AG10803 (cell line): ENCODE measurements around the gene EYS.
"Not testable (repeated sequence)": the region's sequence is repeated elsewhere in the genome, so short reads cannot be mapped to it uniquely, and the experiment has no call there.

Source experiments
- DNase-seq: peaks from one replicate; pipeline ENCODE4 v3.0.0; 2010; ENCODE audit warnings: low read depth
- H3K4me3 ChIP-seq: 2 replicates; pipeline ENCODE4 v1.5.1; 2011; ENCODE audit warnings: mild to moderate bottlenecking, low read length, control low read depth
- TF ChIP-seq, protein P1 (sequence below): conservative IDR thresholded peaks from 2 replicates; pipeline ENCODE4 v1.5.1; 2011; ENCODE audit warnings: mild to moderate bottlenecking, low read length, control low read depth, inconsistent platforms

The EYS gene

DNA sequence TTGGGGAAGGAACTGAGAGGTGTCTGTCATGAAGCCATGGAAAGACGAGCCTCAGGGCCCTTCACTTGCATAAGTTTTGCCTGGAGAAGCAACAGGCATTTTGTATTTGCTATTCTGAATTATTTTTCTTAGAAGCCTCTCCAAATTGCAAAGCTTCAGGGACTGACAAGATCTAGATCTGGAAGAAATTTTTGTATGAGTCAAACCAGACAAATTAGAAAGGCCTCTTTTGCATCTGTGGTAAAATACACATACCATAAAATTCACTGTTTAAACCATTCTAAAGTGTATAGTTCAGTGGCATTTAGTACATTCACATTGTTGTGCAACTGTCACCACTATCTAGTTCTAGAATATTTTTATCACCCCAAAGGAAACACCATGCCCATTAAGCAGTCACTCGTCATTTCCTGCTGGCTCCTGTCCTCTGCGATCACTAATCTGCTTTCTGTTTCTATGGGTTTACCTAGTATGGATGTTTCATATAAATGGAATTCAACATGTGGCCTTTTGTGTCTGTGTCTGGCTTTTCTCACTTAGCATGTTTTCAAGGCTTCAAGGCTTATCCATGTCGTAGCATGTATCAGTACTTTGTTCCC, 1802.3 kb downstream of the EYS start:
- no peak overlapping the region for H3K4me3 ChIP-seq
- DNase-seq = peak; percentile 82
- TF ChIP-seq, protein P1, sequence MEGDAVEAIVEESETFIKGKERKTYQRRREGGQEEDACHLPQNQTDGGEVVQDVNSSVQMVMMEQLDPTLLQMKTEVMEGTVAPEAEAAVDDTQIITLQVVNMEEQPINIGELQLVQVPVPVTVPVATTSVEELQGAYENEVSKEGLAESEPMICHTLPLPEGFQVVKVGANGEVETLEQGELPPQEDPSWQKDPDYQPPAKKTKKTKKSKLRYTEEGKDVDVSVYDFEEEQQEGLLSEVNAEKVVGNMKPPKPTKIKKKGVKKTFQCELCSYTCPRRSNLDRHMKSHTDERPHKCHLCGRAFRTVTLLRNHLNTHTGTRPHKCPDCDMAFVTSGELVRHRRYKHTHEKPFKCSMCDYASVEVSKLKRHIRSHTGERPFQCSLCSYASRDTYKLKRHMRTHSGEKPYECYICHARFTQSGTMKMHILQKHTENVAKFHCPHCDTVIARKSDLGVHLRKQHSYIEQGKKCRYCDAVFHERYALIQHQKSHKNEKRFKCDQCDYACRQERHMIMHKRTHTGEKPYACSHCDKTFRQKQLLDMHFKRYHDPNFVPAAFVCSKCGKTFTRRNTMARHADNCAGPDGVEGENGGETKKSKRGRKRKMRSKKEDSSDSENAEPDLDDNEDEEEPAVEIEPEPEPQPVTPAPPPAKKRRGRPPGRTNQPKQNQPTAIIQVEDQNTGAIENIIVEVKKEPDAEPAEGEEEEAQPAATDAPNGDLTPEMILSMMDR = no peak

DNA sequence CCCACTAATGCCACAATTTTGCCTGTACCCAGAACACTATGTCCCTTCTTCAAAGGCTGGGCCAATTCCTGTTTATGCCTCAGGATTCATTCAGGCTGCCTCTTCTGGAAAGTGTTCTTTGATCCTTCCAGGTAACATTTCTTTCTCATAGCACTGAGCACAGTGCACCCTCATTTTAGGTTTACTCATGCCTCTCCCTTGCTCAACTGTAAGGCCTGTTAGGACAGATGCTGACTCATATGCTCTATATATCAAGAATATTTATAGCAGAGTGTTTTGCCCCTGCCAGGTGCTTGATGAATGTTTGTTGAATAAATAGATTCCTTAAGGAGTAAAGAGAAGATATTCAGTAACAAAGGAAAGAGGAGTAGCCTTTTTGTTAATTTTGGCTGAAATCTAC, 1807.5 kb downstream of the EYS start:
- TF ChIP-seq, protein P1 = no peak
- no peak overlapping the region for H3K4me3 ChIP-seq
- DNase-seq = peak; percentile 18

DNA sequence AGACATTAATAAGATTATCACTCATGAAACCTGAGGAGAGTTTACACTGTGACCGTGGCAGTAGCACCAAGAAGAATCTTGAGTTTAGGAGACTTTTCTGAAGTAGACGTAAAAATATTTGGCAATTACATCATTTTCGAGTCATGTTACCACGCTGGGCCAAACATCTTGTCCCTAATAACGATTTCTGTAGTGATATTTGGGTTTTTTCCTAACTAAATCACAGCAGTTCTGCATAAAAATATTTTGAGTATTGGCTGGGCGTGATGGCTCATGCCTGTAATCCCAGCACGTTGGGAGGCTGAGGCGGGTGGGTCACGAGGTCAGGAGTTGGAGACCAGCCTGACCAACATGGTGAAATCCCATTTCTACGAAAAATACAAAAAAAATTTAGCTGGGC, 1809.1 kb downstream of the EYS start:
- peak; percentile 29 for DNase-seq
- TF ChIP-seq, protein P1 = no peak
- H3K4me3 ChIP-seq = no peak overlapping the region

DNA sequence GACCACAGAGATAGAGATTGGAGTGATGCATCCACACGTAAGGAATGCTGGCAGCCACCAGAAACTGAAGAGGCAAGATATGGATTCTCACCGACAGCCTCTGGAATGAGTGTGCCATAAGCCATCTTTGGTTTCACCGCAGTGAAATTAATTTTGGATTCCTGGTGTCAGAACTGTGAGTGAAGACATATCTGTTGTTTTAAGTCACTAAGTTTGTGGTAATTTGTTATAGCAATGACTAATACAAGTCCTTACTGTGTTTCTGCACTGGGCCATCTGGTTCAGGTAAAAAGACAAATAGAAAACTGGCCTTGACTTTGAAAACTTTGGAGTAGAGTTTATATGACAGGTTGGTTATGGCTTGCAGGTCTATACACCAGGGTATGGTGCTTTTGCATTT, 1809.6 kb downstream of the EYS start:
- no peak overlapping the region for H3K4me3 ChIP-seq
- TF ChIP-seq, protein P1 = no peak
- DNase-seq = peak; percentile 65

DNA sequence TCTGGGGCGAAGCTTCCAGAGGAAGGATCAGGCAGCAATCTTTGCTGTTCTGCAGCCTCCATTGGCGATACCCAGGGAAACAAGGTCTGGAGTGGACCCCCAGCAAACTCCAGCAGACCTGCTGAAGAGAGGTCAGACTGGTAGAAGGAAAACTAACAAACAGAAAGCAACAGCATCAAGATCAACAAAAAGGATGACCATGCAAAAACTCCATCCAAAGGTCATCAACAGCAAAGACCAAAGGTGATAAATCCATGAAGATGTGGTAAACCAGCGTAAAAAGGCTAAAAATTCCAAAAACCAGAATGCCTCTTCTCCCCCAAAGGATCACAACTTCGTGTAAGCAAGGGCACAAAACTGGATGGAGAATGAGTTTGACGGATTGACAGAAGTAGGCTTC, 1818.6 kb downstream of the EYS start:
- H3K4me3 ChIP-seq = no peak overlapping the region
- no peak for DNase-seq
- TF ChIP-seq, protein P1 = no peak

DNA sequence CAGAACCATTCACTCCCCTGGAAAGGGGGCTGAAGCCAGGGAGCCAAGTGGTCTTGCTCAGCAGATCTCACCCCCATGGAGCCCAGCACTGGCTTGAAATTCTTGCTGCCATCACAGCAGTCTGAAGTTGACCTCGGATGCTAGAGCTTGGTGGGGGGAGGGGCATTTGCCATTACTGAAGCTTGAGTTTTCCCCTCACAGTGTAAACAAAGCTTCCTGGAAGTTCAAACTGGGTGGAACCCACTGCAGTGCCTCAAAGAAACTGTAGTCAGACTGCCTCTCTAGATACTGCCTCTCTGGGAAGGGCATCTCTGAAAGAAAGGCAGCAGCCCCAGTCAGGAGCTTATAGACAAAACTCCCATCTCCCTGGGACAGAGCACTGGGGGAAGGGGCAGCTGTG, 1819.2 kb downstream of the EYS start:
- DNase-seq, H3K4me3 ChIP-seq: not testable (repeated sequence)

DNA sequence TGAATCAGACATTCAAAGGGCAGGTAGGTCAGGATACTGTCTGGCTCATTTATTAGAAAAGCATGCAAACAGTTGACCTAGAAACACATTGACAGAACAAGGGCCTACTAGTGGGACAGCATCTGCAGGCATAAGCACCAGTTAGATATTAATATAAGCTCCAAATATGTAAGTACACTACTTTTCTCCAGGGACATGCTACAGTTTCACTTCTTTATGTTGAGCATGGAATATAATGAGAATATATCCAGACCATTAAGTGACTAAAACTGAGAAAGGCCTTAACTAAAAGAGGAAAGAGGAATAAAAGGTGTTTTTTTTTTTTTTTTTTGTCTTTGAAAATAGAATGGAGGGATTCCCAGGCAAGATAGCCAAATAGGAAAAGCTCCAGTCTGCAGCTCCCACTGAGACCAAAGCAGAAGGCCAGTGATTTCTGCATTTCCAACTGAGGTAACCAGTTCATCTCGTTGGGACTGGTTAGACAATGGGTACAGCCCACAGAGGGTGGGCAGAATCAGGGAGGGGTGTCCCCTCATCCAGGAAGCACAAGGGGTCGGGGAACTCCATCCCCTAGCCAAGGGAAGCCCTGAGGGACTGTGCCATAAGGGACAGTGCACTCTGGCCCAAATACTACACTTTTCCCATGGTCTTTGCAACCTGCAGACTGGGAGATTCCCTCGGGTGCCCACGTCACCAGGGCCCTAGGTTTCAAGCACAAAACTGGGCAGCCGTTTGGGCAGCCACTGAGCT, 1819.8 kb downstream of the EYS start:
- H3K4me3 ChIP-seq = no peak overlapping the region
- no peak for DNase-seq
- TF ChIP-seq, protein P1 = no peak
